Fibroblast of lung (primary cell): Measurements from ENCODE around the gene KCNMA1. TPM values are rescaled to one million over a fixed set of nuclear protein-coding genes. Genes with fewer than 3 reads are reported as not detected.
"Not testable (repeated sequence)": the region's sequence is repeated elsewhere in the genome, so short reads cannot be mapped to it uniquely, and the experiment has no call there.

Experiments
- DNase-seq, 2 donors: peaks; one replicate each; pipeline versions ENCODE4 v3.0.0 to v3.0.0-alpha.2; 2010; ENCODE audit warnings: low read depth in 2 of 2
- H2AFZ ChIP-seq: 2 replicates; pipeline ENCODE4 v1.5.1; 2012; ENCODE audit warnings: low read length, control low read depth, inconsistent platforms
- H3K27ac ChIP-seq: 2 replicates; pipeline ENCODE4 v1.5.1; 2011; ENCODE audit warnings: low read length, control low read depth; ENCODE audit not compliant: insufficient read depth
- H3K27me3 ChIP-seq: 2 replicates; pipeline ENCODE4 v1.5.1; 2011; ENCODE audit warnings: mild to moderate bottlenecking, low read length; ENCODE audit not compliant: control insufficient read depth, insufficient read depth
- H3K36me3 ChIP-seq: 2 replicates; pipeline ENCODE4 v1.5.1; 2011; ENCODE audit warnings: low read length; ENCODE audit not compliant: control insufficient read depth, insufficient read depth
- H3K4me1 ChIP-seq: 2 replicates; pipeline ENCODE4 v1.5.1; 2011; ENCODE audit warnings: low read length; ENCODE audit not compliant: control insufficient read depth, insufficient read depth; ENCODE audit errors: extremely low read depth
- H3K4me2 ChIP-seq: 2 replicates; pipeline ENCODE4 v1.5.1; 2011; ENCODE audit warnings: low read length, control low read depth; ENCODE audit not compliant: insufficient read depth; ENCODE audit errors: extremely low read depth
- H3K4me3 ChIP-seq, 4 experiments: fragments of 200-600 bp in 1 of 4; sonication (generic) in 1 of 4; replicated peaks in 1 of 4; 2 replicates each; pipeline ENCODE4 v1.5.1; 2011 to 2016; ENCODE audit warnings: low read length in 4 of 4, low read depth in 3 of 4, mild to moderate bottlenecking in 3 of 4, control low read depth in 2 of 4, inconsistent platforms in 1 of 4, mixed read lengths in 1 of 4; ENCODE audit not compliant: insufficient read depth in 1 of 4; ENCODE audit errors: control extremely low read depth in 1 of 4
- H3K79me2 ChIP-seq: 2 replicates; pipeline ENCODE4 v1.5.1; 2012; ENCODE audit warnings: mild to moderate bottlenecking, low read length, inconsistent platforms; ENCODE audit not compliant: control insufficient read depth, insufficient read depth
- H3K9ac ChIP-seq: 2 replicates; pipeline ENCODE4 v1.5.1; 2011; ENCODE audit warnings: mild to moderate bottlenecking, low read length, control low read depth; ENCODE audit not compliant: insufficient read depth
- H3K9me3 ChIP-seq: 2 replicates; pipeline ENCODE4 v1.5.1; 2012; ENCODE audit warnings: low read depth, low read length; ENCODE audit not compliant: control insufficient read depth, insufficient read depth
- H4K20me1 ChIP-seq: 2 replicates; pipeline ENCODE4 v1.5.1; 2011; ENCODE audit warnings: low read length; ENCODE audit not compliant: control insufficient read depth, insufficient read depth; ENCODE audit errors: extremely low read depth
- CTCF ChIP-seq, 2 donors: IDR thresholded peaks in 1 of 2; conservative IDR thresholded peaks in 1 of 2; 1 replicate in 1 of 2; 2 replicates in 1 of 2; pipeline ENCODE4 v1.5.1; 2011 to 2012; ENCODE audit warnings: low read length in 2 of 2, control low read depth in 1 of 2, inconsistent platforms in 1 of 2, low read depth in 1 of 2, mild to moderate bottlenecking in 1 of 2
- EZH2 ChIP-seq: IDR thresholded peaks from 2 replicates; pipeline ENCODE4 v1.5.1; 2012; ENCODE audit warnings: low read length, control low read depth, mild to moderate bottlenecking; ENCODE audit errors: missing control alignments
- polyA plus RNA-seq, 2 donors: library from polyadenylated mRNA; depleted of rRNA in 1 of 2; stranded (reverse) in 1 of 2; unstranded in 1 of 2; fragments of >200 nt; gene quantifications; 2 replicates each; pipeline ENCODE4 v1.2.1, GENCODE V29; 2011 to 2012; ENCODE audit warnings: missing spikeins in 1 of 2
- total RNA-seq: library from RNA; depleted of rRNA; stranded (reverse); fragments of >200 nt; gene quantifications from 2 replicates; pipeline ENCODE4 v1.2.1, GENCODE V29; 2014

KCNMA1 gene
- total and polyA plus RNA-seq, 2 donors (not counting 1 experiment from before 2014, with no cell fraction given): 31.0 to 138 TPM

DNA sequence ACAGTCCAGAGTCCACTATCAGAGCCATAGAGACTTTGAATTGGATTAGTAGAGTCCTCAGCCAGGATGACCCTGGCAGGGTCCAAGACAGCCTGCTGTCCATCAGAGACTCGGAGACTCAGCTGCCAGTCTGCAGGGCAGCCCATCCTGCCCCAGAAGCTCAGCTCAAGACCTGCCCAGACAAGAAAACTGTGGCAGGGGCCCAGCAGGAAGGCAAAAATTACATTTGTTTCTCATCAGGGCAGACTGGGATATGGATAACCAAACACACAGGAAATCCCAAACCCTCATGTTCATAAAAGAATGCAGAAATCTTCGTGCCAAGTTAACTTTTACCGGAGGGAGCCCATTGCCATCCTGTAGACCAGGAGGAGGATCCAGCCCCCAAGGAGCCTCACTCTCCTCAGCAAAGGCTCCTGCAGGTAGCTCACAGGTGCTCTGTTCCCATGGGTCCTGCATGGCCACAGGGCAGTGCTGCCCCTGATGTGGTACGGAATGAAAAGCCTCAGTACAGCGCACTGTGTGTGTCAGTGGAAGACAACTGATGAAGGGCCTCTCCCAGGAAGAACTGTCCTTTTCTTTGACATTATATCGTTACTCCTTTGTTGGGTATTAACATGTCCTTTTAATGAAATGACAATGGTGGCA lies 222.2 kb downstream of the KCNMA1 start:
- Histone ChIP-seq H3K4me1 (peaks cover 27% of the 10 kb centered on the region), H3K4me2 (no peak overlapping the region), H4K20me1 (no peaks in the 10 kb centered on the region), H3K27me3 (no peaks in the 10 kb centered on the region), H3K36me3 (no peaks in the 10 kb centered on the region), H3K4me3 (no peak overlapping the region), H3K9ac (no peak overlapping the region), H3K9me3 (no peaks in the 10 kb centered on the region), H3K27ac (no peak overlapping the region), H3K79me2 (no peaks in the 10 kb centered on the region), H2AFZ (no peak overlapping the region)
- no peak for DNase-seq
- TF ChIP-seq CTCF (conservative IDR thresholded peaks at IDR 0.05 in 1 of 2, IDR thresholded peaks at IDR 0.05 in 1 of 2; ENCODE audit: low read depth in 1 of 2, low read length in 2 of 2): no peak
- TF ChIP-seq EZH2: no peak

DNA sequence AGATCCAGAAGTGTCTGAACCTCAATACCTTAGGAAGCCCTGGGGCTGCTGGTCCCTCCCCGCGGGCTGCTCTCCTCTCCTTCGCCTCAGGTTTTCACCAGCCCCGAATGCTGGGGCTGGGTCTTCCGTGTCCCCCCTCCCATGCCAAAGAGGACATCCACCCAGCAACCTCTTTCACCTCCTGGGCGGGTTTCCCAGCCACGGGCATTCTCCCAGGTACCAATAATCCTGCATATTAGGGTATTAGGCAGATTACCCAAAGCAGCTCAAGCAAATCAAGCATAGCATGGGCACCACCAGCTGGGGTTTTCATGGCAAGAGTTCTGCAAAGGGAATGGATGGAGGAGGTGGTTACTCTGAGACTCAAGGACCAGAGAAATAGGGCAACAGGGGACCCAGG lies 224.4 kb downstream of the KCNMA1 start:
- Histone ChIP-seq H4K20me1 (no peaks in the 10 kb centered on the region), H3K27me3 (no peaks in the 10 kb centered on the region), H3K9ac (no peak overlapping the region), H2AFZ (no peak overlapping the region), H3K36me3 (no peaks in the 10 kb centered on the region), H3K4me1 (peaks cover 34% of the 10 kb centered on the region), H3K79me2 (peaks cover under 1% of the 10 kb centered on the region), H3K27ac (no peak overlapping the region), H3K4me3 (no peak overlapping the region), H3K9me3 (no peaks in the 10 kb centered on the region), H3K4me2 (no peak overlapping the region)
- no peak for DNase-seq
- no peak for TF ChIP-seq CTCF (conservative IDR thresholded peaks at IDR 0.05 in 1 of 2, IDR thresholded peaks at IDR 0.05 in 1 of 2; ENCODE audit: low read depth in 1 of 2, low read length in 2 of 2)
- no peak for TF ChIP-seq EZH2

- not testable (repeated sequence) for H3K4me3 ChIP-seq, DNase-seq, H4K20me1 ChIP-seq, H3K4me2 ChIP-seq, H3K9ac ChIP-seq, H3K27me3 ChIP-seq, H3K36me3 ChIP-seq, H2AFZ ChIP-seq, H3K27ac ChIP-seq, H3K79me2 ChIP-seq, H3K9me3 ChIP-seq
- H3K4me1 ChIP-seq: peaks cover 31% of the 10 kb centered on the region
Observed at GRCh38 chr10:77412573-77413133, 225.0 kb downstream of the KCNMA1 start.
